SK-N-MC (cell line): Measurements from ENCODE around the gene MIOX.

Source experiments
- EZH2 ChIP-seq: fragments of 200-600 bp; sonication (generic); IDR thresholded peaks from one replicate; pipeline ENCODE4 v1.6.1; 2017; ENCODE audit warnings: antibody characterized with exemption
- FOXP2 ChIP-seq: optimal IDR thresholded peaks from 2 replicates; pipeline ENCODE3; 2011; ENCODE audit warnings: mild to moderate bottlenecking, moderate library complexity; ENCODE audit not compliant: insufficient read depth; ENCODE audit errors: extremely low read length, control extremely low read depth
- POLR2AphosphoS5 ChIP-seq: IDR thresholded peaks from 2 replicates; pipeline ENCODE4 v1.6.1; 2012; ENCODE audit warnings: mild to moderate bottlenecking, low read depth, low read length, borderline replicate concordance

DNA sequence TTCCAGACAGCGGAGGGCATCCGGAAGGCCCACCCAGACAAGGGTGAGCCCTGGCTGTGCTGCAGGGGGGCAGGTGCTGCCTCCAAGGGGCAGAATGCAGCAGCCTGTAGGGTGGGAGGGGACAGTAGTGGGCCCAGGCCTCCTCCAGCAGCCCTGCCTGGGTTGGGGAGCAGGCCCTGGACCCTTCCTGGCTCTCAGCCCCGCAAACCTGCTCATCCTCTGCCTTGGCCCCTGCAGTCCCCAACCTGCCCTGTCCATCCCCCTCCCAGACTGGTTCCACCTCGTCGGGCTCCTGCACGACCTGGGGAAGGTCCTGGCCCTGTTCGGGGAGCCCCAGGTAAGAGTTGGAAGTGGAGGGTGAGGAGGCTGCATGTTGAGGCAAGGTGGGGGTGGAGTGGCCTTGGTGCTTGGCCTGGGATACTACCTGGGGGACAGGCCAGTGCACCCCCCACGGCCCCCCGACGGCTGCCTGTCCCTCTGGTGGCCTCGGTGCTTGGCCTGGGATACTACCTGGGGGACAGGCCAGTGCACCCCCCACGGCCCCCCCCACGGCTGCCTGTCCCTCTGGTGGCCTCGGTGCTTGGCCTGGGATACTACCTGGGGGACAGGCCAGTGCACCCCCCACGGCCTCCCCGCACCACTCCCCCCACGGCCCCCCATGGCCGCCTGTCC is 1.5 kb downstream of the MIOX start:
- TF ChIP-seq POLR2AphosphoS5 = no peak
- TF ChIP-seq EZH2 = no peak
- no peak for TF ChIP-seq FOXP2
